GM12801 (cell line): ENCODE measurements around the gene ATP2C1.

Experiments
- TF ChIP-seq, protein P1 (sequence below): IDR thresholded peaks from one replicate; pipeline ENCODE4 v1.5.1; 2011; ENCODE audit warnings: control low read depth; ENCODE audit not compliant: insufficient read length; ENCODE audit errors: extremely low read depth

The ATP2C1 gene

DNA sequence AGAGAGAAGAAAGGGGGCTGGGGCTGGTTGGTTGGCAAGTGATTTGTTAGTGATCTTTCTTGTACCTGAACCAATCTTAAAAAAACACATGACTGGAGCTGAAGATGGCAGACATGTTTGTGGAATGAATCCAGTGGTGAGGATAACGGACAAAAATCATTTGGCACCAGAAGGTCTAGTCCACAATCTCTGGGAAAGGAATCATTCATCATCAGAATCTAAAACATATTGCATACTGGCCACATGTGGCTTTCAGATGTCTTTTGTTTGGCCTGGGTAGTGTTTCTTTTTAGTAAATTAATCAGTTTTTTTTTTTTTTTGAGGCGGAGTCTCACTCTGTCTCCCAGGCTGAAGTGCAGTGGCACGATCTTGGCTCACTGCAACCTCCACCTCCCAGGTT is 137.8 kb downstream of the ATP2C1 start:
- TF ChIP-seq, protein P1, sequence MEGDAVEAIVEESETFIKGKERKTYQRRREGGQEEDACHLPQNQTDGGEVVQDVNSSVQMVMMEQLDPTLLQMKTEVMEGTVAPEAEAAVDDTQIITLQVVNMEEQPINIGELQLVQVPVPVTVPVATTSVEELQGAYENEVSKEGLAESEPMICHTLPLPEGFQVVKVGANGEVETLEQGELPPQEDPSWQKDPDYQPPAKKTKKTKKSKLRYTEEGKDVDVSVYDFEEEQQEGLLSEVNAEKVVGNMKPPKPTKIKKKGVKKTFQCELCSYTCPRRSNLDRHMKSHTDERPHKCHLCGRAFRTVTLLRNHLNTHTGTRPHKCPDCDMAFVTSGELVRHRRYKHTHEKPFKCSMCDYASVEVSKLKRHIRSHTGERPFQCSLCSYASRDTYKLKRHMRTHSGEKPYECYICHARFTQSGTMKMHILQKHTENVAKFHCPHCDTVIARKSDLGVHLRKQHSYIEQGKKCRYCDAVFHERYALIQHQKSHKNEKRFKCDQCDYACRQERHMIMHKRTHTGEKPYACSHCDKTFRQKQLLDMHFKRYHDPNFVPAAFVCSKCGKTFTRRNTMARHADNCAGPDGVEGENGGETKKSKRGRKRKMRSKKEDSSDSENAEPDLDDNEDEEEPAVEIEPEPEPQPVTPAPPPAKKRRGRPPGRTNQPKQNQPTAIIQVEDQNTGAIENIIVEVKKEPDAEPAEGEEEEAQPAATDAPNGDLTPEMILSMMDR, result no peak

DNA sequence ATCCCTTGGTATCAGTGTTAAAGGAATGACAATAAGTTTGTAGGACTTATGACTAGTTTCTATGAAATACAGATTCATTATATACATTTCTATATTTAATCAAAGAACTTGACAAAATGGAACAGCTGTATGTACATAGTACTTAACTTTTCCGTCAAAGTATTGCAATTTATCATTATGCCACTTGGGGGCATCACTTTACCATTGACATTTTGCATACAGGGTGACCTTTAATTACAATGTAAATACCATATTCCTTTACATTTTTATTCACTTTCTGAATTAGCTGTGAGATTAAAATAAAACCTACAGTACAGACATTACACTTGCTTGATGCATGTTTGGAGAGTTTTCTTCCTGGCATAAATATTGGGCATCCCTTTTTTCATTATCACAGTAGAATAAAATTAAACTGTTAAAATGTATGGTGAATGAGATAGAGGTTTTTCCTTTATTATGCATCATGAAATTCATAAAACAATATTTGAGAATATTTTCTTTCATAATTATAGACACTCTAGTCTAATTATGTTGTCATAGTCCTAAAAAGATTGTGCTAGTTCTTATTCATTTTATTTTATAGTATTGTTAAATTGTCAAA is 139.7 kb downstream of the ATP2C1 start:
- TF ChIP-seq, protein P1, result no peak

DNA sequence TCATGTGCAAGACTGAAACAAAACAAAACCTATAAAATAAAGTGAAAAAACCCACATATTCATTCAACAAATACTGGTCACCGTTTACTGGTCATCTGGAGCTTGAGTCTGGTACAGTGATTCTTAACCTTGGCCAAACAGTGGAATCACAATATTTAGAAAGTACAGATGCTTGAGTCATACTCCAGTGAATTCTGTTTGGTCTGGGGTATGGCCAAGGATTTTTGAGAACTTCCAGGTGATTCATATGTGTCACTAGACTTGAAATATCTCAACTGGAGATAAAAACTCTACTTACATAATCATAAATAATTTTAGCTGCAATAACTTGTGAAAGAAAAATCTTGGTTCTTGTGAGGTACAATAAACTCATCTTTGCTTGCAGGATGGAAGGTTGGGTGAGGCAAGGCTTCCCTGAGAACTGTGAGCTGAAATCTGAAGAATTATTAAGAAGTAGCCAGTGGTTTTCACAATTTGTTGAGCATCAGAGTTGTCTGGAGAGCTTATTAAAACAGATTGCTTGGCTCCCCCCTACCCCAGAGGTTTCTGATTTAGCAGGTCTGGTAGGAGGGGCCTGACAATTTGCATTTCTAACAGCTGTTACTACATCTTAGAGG is 142.4 kb downstream of the ATP2C1 start:
- TF ChIP-seq, protein P1, result no peak

DNA sequence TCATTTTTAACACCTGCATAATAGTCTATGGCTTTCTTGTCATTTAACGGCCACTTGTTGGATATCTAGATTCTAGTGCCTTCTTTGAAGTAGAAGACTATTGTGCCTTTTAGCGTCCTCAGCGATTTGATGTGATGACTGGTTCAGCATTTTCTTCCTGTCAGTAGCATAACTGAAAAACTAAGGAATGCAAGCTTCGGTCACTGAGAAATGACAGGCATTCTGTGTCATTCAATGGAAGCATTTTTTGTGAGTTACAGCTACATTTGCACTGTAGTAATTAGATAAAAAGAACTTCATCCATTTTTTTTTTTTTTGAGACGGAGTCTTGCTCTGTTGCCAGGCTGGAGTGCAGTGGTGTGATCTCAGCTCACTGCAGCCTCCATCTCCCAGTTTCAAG is 143.1 kb downstream of the ATP2C1 start:
- TF ChIP-seq, protein P1, result no peak

DNA sequence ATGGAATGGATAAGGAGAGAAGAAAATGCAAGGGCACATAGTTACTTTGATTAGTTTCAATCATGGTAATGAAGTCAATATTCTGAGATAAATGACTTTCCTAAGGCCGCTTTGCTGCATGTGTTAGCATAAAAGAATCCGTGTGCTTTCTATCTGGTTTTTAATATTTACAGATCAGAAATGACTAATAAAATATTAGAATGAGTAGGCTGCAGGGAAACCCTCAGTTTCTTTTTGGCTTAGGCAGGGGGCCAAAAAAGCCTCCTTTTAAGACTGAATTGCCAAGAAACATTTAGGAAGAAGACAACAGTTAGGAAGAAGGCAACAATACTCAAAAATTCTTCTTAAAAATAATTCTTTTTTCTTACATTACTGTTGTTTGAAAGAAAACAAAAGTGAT is 144.4 kb downstream of the ATP2C1 start:
- TF ChIP-seq, protein P1, result no peak

DNA sequence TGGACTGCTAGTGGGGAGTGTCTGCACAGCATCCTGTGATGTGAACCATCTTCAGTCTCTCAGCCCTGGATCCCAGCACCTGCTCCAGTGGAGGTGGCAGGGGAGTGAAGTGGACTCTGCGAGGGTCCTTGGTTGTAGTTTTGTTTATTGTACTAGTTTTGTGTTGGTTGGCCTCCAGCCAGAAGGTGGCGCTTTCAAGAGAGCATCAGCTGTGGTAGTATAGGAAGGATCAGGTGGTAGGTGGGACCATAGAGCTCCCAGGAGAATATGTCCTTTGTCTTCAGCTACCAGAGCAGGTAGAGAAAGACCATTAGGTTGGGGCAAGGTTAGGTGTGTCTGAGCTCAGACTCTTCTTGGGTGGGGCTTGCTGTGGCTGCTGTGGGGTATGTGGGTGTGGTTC is 153.7 kb downstream of the ATP2C1 start:
- TF ChIP-seq, protein P1, result no peak

GRCh38 chr3:131048030-131048429 is 154.1 kb downstream of the ATP2C1 start:
- TF ChIP-seq, protein P1, result no peak

DNA sequence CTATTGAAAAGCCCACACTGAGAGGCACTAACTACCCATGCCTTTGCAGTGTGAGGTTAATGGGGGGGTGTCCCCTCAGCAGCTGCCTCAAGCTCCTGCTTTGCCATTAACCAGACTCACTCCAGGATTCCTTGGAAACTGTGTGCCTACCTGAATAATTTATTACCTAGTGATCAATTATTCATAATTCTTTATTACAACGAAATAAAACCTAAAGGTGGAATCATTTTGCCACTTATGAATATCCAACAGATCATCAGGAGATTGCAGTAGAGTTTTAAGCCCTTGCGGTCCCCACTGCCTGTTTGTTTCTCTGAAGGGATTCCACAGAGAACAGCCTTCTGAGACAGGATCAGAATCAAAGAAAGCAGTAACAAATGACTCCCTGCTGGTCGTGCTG is 156.1 kb downstream of the ATP2C1 start:
- TF ChIP-seq, protein P1, result no peak
